ENCODE results near the gene ATP5F1B. TPM values are rescaled to one million over a fixed set of nuclear protein-coding genes. Genes with fewer than 3 reads are reported as not detected.
"Not testable (repeated sequence)": the region's sequence is repeated elsewhere in the genome, so short reads cannot be mapped to it uniquely, and the experiment has no call there.

Gene ATP5F1B
- total and polyA plus RNA-seq, 8 donors: 126 to 299 (median 211) TPM

- Histone ChIP-seq H3K4me1 (no peaks in the 10 kb centered on the region), H3K27me3 (no peaks in the 10 kb centered on the region), H3K27ac (no peak overlapping the region), H3K4me3 (no peak overlapping the region), H3K9me3 (no peaks in the 10 kb centered on the region), H3K36me3 (no peaks in the 10 kb centered on the region)
- no peak for TF ChIP-seq CTCF (IDR thresholded peaks at IDR 0.05)
- no peak for FAIRE-seq
- DNase-seq: peak in 1 of 6 donors; percentile 6
- intact Hi-C loops (cut with DNase I): no loop called here
- 83 to 84% methylated on average over 7 of the region's 7 CpGs for WGBS, 2 donors
- ATAC-seq: no peak
These were observed 11.9 kb upstream of the ATP5F1B start for GRCh38 chr12:56657416-56658379.

GRCh38 chr12:56653781-56654180 is 8.0 kb upstream of the ATP5F1B start:
- H3K9me3 ChIP-seq; H3K4me1 ChIP-seq; H3K27me3 ChIP-seq; intact Hi-C loops (cut with DNase I); H3K4me3 ChIP-seq; H3K36me3 ChIP-seq; H3K27ac ChIP-seq; DNase-seq; ATAC-seq; FAIRE-seq: not testable (repeated sequence)
- WGBS, 2 donors: 79 to 85% methylated on average over 5 of the region's 5 CpGs

GRCh38 chr12:56648023-56648422 is 2.2 kb upstream of the ATP5F1B start:
- ATAC-seq, FAIRE-seq: not testable (repeated sequence)
- intact Hi-C loops (cut with DNase I): loop anchor here in 2 of 3 donors (10.0 kb wide), 1 partner anchor 77 kb away; the partner anchor contains the start of gene NACA (in 2 of the 2)

GRCh38 chr12:56645201-56645716 is 525 bp downstream of the ATP5F1B start:
- peak overlapping the region; percentile 70 to 94 (median 86) for H3K27ac ChIP-seq
- peaks cover 0 to 21% (median 17%) of the 10 kb centered on the region in 3 donors for H3K4me1 ChIP-seq
- H3K27me3 ChIP-seq: no peaks in the 10 kb centered on the region
- H3K36me3 ChIP-seq: peaks cover 4 to 34% (median 30%) of the 10 kb centered on the region in 3 donors
- intact Hi-C loops (cut with DNase I): loop anchor here in 2 of 3 donors (10.0 kb wide), 1 partner anchor 80 kb away; the partner anchor contains the start of gene NACA (in 2 of the 2)
- no peak for TF ChIP-seq CTCF (IDR thresholded peaks at IDR 0.05)
- DNase-seq (peak in 3 of 6 donors; percentile 36 to 69 (median 38)), FAIRE-seq (no peak), ATAC-seq (peak; percentile 10 to 33 (median 14))
- H3K9me3 ChIP-seq: no peaks in the 10 kb centered on the region
- 0% methylated on average over 29 of the region's 29 CpGs for WGBS, 2 donors
- H3K4me3 ChIP-seq: peak overlapping the region; percentile 74 to 98 (median 78)

More at GRCh38 chr12:56648023-56648422, 2.2 kb upstream of the ATP5F1B start:
- not testable (repeated sequence) for H3K4me3 ChIP-seq, H3K9me3 ChIP-seq, H3K27me3 ChIP-seq, DNase-seq, H3K36me3 ChIP-seq, H3K27ac ChIP-seq
- peaks cover 0 to 21% (median 17%) of the 10 kb centered on the region in 3 donors for H3K4me1 ChIP-seq
- 93% methylated on average over 9 of the region's 9 CpGs for WGBS, 2 donors

- H3K4me1 ChIP-seq: peaks cover 0 to 21% (median 17%) of the 10 kb centered on the region in 3 donors
- no peaks in the 10 kb centered on the region for H3K27me3 ChIP-seq
- no peak for TF ChIP-seq CTCF (IDR thresholded peaks at IDR 0.05)
- 14 to 21% methylated on average over 4 of the region's 4 CpGs for WGBS, 2 donors
- intact Hi-C loops (cut with DNase I): loop anchor here in 2 of 3 donors (10.0 kb wide), 1 partner anchor 80 kb away; the partner anchor contains the start of gene NACA (in 2 of the 2)
- peak overlapping the region; percentile 74 to 98 (median 78) for H3K4me3 ChIP-seq
- H3K9me3 ChIP-seq: no peaks in the 10 kb centered on the region
- FAIRE-seq (no peak), DNase-seq (no peak), ATAC-seq (no peak)
- H3K27ac ChIP-seq: peak overlapping the region in 2 of 4 donors; percentile 84 to 89
- peaks cover 4 to 39% (median 36%) of the 10 kb centered on the region in 3 donors for H3K36me3 ChIP-seq
These were observed 1.1 kb downstream of the ATP5F1B start for GRCh38 chr12:56644654-56645053.

All from pancreas (tissue), 10 donors.